ENCODE results near the gene BCO1. TPM values are rescaled to one million over a fixed set of nuclear protein-coding genes. Genes with fewer than 3 reads are reported as not detected.

Gene BCO1
- total RNA-seq, 4 donors from 2014 or later: not detected

GRCh38 chr16:81227785-81228184 lies 10.7 kb upstream of the BCO1 start:
- Histone ChIP-seq H3K27ac (no peak overlapping the region), H3K9me3 (no peaks in the 10 kb centered on the region), H3K27me3 (no peaks in the 10 kb centered on the region), H3K4me3 (no peak overlapping the region), H3K36me3 (no peaks in the 10 kb centered on the region), H3K4me1 (no peaks in the 10 kb centered on the region)
- DNase-seq (no peak), ATAC-seq (no peak)
- intact Hi-C loops (cut with DNase I; ENCODE audit: low total_unique reads) (no loop called here), in situ Hi-C loops (cut with MboI; ENCODE audit: low sequenced_read_pairs in 4 of 4) (loop anchor here in 1 of 4 donors (25.0 kb wide), 1 partner anchor 110 kb away; no protein-coding TSS in a partner anchor)
- TF ChIP-seq POLR2A (IDR thresholded peaks at IDR 0.05) (no peak), CTCF (IDR thresholded peaks at IDR 0.05 in 4 of 5, conservative IDR thresholded peaks at IDR 0.05 in 1 of 5) (no peak)

DNA sequence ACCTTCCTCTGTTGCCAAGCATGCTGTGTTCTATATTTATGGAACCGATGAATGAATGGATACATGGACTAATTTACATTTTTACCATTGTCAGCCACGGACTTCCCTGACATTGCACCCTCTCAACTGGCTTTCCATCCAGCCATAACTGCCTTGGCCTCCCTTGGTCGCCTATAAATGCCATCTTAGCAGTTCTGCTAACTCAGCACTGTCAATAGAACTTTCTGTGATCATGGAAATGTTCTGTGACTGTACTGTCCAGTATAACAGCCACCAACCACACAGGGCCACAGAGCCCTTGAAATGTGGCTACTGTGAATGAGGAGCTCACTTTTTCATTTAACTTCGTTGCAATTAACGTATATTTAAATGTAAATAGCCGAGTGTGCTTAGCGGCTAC lies 8.7 kb upstream of the BCO1 start:
- Histone ChIP-seq H3K4me1 (no peaks in the 10 kb centered on the region), H3K4me3 (no peak overlapping the region), H3K27ac (no peak overlapping the region), H3K36me3 (no peaks in the 10 kb centered on the region), H3K9me3 (no peaks in the 10 kb centered on the region), H3K27me3 (no peaks in the 10 kb centered on the region)
- intact Hi-C loops (cut with DNase I; ENCODE audit: low total_unique reads): no loop called here
- DNase-seq (no peak), ATAC-seq (no peak)
- no peak for TF ChIP-seq POLR2A (IDR thresholded peaks at IDR 0.05)
- no peak for TF ChIP-seq CTCF (IDR thresholded peaks at IDR 0.05 in 4 of 5, conservative IDR thresholded peaks at IDR 0.05 in 1 of 5)
- in situ Hi-C loops (cut with MboI; ENCODE audit: low sequenced_read_pairs in 4 of 4): loop anchor here in 1 of 4 donors (25.0 kb wide), 1 partner anchor 107 kb away; no protein-coding TSS in a partner anchor

GRCh38 chr16:81231014-81231413 lies 7.5 kb upstream of the BCO1 start:
- ATAC-seq (no peak), DNase-seq (no peak)
- in situ Hi-C loops (cut with MboI; ENCODE audit: low sequenced_read_pairs in 4 of 4) (loop anchor here in 1 of 4 donors (25.0 kb wide), 1 partner anchor 106 kb away; no protein-coding TSS in a partner anchor), intact Hi-C loops (cut with DNase I; ENCODE audit: low total_unique reads) (no loop called here)
- H3K4me3 ChIP-seq: no peak overlapping the region
- no peaks in the 10 kb centered on the region for H3K9me3 ChIP-seq
- H3K4me1 ChIP-seq: no peaks in the 10 kb centered on the region
- no peaks in the 10 kb centered on the region for H3K27me3 ChIP-seq
- no peak for TF ChIP-seq CTCF (IDR thresholded peaks at IDR 0.05 in 4 of 5, conservative IDR thresholded peaks at IDR 0.05 in 1 of 5)
- TF ChIP-seq POLR2A (IDR thresholded peaks at IDR 0.05): no peak
- no peaks in the 10 kb centered on the region for H3K36me3 ChIP-seq
- no peak overlapping the region for H3K27ac ChIP-seq

DNA sequence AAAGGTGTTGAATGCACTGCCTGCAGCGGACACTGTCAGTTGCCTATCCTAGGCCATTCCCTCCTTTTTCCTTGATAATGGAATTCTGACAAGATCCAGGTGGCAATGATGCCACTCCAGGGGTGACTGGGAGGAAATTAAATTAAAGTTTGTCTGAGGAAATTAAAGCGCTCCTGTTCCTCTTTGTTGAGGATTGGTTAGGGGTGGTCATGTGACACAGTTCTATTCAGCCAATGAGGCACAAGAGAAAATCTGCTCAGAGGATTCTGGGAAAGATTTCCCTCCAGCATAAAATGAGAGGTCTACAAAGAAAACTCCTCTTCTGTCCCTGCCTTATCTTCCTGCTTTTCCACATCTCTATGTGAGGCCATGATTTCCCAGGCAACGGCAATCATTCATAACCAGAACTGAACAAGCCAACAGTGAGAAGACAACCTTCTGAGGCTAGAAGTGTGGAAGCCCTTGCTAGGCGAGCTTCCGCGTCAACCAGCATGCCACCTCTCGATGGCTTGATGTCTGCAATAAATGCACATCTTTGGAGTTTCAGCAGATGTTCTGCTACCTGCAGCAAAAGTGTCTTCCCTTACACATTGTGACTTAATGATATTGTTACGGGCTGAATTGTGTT lies 5.6 kb upstream of the BCO1 start:
- TF ChIP-seq POLR2A (IDR thresholded peaks at IDR 0.05) (no peak), CTCF (IDR thresholded peaks at IDR 0.05 in 4 of 5, conservative IDR thresholded peaks at IDR 0.05 in 1 of 5) (no peak)
- no peaks in the 10 kb centered on the region for H3K36me3 ChIP-seq
- no peak overlapping the region for H3K4me3 ChIP-seq
- intact Hi-C loops (cut with DNase I; ENCODE audit: low total_unique reads) (no loop called here), in situ Hi-C loops (cut with MboI; ENCODE audit: low sequenced_read_pairs in 4 of 4) (loop anchor here in 1 of 4 donors (25.0 kb wide), 1 partner anchor 104 kb away; no protein-coding TSS in a partner anchor)
- H3K27me3 ChIP-seq: no peaks in the 10 kb centered on the region
- H3K4me1 ChIP-seq: peaks cover 4 to 5% of the 10 kb centered on the region in 2 donors
- ATAC-seq (no peak), DNase-seq (no peak)
- H3K27ac ChIP-seq: no peak overlapping the region
- no peaks in the 10 kb centered on the region for H3K9me3 ChIP-seq

Data from gastrocnemius medialis (tissue), 4 donors.